GM19238 (cell line): ENCODE data around the gene ACTL7A.
"Not testable (repeated sequence)": the region's sequence is repeated elsewhere in the genome, so short reads cannot be mapped to it uniquely, and the experiment has no call there.

Experiments
- DNase-seq: peaks from one replicate; pipeline ENCODE4 v3.0.0; 2011; ENCODE audit warnings: low spot score; ENCODE audit not compliant: insufficient read length

Gene ACTL7A

GRCh38 chr9:108877524-108877923 is 15.5 kb downstream of the ACTL7A start:
- no peak for DNase-seq

- DNase-seq: no peak
Measured at GRCh38 chr9:108880738-108881316, 18.8 kb downstream of the ACTL7A start.

GRCh38 chr9:108882052-108882888 is 20.2 kb downstream of the ACTL7A start:
- no peak for DNase-seq

GRCh38 chr9:108883085-108883484 is 21.0 kb downstream of the ACTL7A start:
- no peak for DNase-seq

GRCh38 chr9:108884701-108885100 is 22.6 kb downstream of the ACTL7A start:
- DNase-seq: no peak

GRCh38 chr9:108885643-108886348 is 23.7 kb downstream of the ACTL7A start:
- peak; percentile 61 for DNase-seq

- not testable (repeated sequence) for DNase-seq
Measured at GRCh38 chr9:108886594-108887271, 24.7 kb downstream of the ACTL7A start.

GRCh38 chr9:108889649-108890067 is 27.6 kb downstream of the ACTL7A start:
- no peak for DNase-seq

- DNase-seq: no peak
Measured at GRCh38 chr9:108894225-108894997, 32.3 kb downstream of the ACTL7A start.

- no peak for DNase-seq
Measured at GRCh38 chr9:108897324-108898096, 35.4 kb downstream of the ACTL7A start.

- not testable (repeated sequence) for DNase-seq
Measured at GRCh38 chr9:108899023-108899695, 37.1 kb downstream of the ACTL7A start.

- DNase-seq: no peak
Measured at GRCh38 chr9:108900176-108900575, 38.1 kb downstream of the ACTL7A start.

GRCh38 chr9:108903420-108904103 is 41.5 kb downstream of the ACTL7A start:
- no peak for DNase-seq

GRCh38 chr9:108904161-108904560 is 42.1 kb downstream of the ACTL7A start:
- no peak for DNase-seq

GRCh38 chr9:108905494-108905893 is 43.4 kb downstream of the ACTL7A start:
- no peak for DNase-seq

GRCh38 chr9:108910402-108910801 is 48.3 kb downstream of the ACTL7A start:
- no peak for DNase-seq

- DNase-seq: no peak
Measured at GRCh38 chr9:108910914-108911313, 48.8 kb downstream of the ACTL7A start.

- no peak for DNase-seq
Measured at GRCh38 chr9:108911820-108912219, 49.8 kb downstream of the ACTL7A start.
